ENCODE results near the gene FAM107B. TPM values are rescaled to one million over a fixed set of nuclear protein-coding genes. Genes with fewer than 3 reads are reported as not detected.

Gene FAM107B
- total and polyA plus RNA-seq, 2 donors (not counting 3 experiments of a cell fraction or from before 2014, with no cell fraction given): 39.2 to 176 TPM

- TF ChIP-seq POLR2A (IDR thresholded peaks at IDR 0.05; ENCODE audit: low read depth, low read length): no peak
- no peak for TF ChIP-seq POLR2AphosphoS5 (IDR thresholded peaks at IDR 0.05; ENCODE audit: insufficient read depth, low read depth, low read length)
- no peak for TF ChIP-seq MYC (IDR thresholded peaks at IDR 0.05; ENCODE audit: low read depth, low read length)
- TF ChIP-seq JUN (IDR thresholded peaks at IDR 0.05; ENCODE audit: borderline replicate concordance, insufficient read depth, insufficient read length, low read depth): no peak
- no peak for TF ChIP-seq MAX (IDR thresholded peaks at IDR 0.05; ENCODE audit: insufficient read depth, insufficient read length)
- TF ChIP-seq EZH2 (IDR thresholded peaks at IDR 0.05; ENCODE audit: borderline replicate concordance, low read depth, low read length, severe bottlenecking): no peak
- TF ChIP-seq CTCF (IDR thresholded peaks at IDR 0.05; ENCODE audit: extremely low read depth in 1 of 2, insufficient read depth in 1 of 2, low read depth in 1 of 2, low read length in 2 of 2): no peak
- no peak for TF ChIP-seq GATA2 (IDR thresholded peaks at IDR 0.05; ENCODE audit: insufficient read depth, insufficient read length, low read depth, low read length)
- no peak for TF ChIP-seq FOS (IDR thresholded peaks at IDR 0.05; ENCODE audit: borderline replicate concordance, insufficient read depth, low read length)
- no peaks in the 10 kb centered on the region for H3K9me1 ChIP-seq (replicated peaks; ENCODE audit: control insufficient read depth, extremely low read depth, insufficient read depth, low read length)
- H3K27ac ChIP-seq (ENCODE audit: insufficient read depth, low read depth, low read length): no peak overlapping the region
- no TSS peak for BruUV-seq (replicated peaks)
- no peaks in the 10 kb centered on the region for H4K20me1 ChIP-seq (replicated peaks; ENCODE audit: control insufficient read depth, extremely low read depth, insufficient read depth, low read length)
- no peak overlapping the region for H3K4me2 ChIP-seq (ENCODE audit: insufficient read depth, low read length)
- dilution Hi-C loops (cut with MboI; ENCODE audit: extremely low pct_ligation_motif_present, low sequenced_read_pairs) (no loop called here), intact Hi-C loops (cut with micrococcal nuclease) (no loop called here)
- no peaks in the 10 kb centered on the region for H3K4me1 ChIP-seq (ENCODE audit: control insufficient read depth, extremely low read depth, insufficient read depth, low read length)
- ChIA-PET CTCF (interaction anchor here (1.1 kb wide), 1 partner anchor 17 kb away, joined by 3 read pairs; no protein-coding TSS in a partner anchor), POLR2A (no interaction called here)
- peaks cover 50% of the 10 kb centered on the region for H3K79me2 ChIP-seq (ENCODE audit: control insufficient read depth, insufficient read depth, low read length)
- H3K9ac ChIP-seq (replicated peaks; ENCODE audit: extremely low read depth, insufficient read depth, low read length): no peak overlapping the region
- DNase-seq (ENCODE audit: low read depth, low spot score) (no peak), FAIRE-seq (no peak)
- H3K9me3 ChIP-seq (replicated peaks; ENCODE audit: control insufficient read depth, insufficient read depth, low read length): no peaks in the 10 kb centered on the region
- H2AFZ ChIP-seq (ENCODE audit: low read depth, low read length): no peak overlapping the region
- no peak overlapping the region for H3K4me3 ChIP-seq (replicated peaks in 1 of 3; ENCODE audit: insufficient read depth in 1 of 3, low read depth in 1 of 3, low read length in 3 of 3)
- H3K27me3 ChIP-seq (ENCODE audit: control insufficient read depth in 2 of 2, insufficient read depth in 2 of 2, low read length in 2 of 2): no peaks in the 10 kb centered on the region
- peaks cover 11 to 19% of the 10 kb centered on the region in 2 experiments for H3K36me3 ChIP-seq (ENCODE audit: control insufficient read depth in 2 of 2, extremely low read depth in 1 of 2, insufficient read depth in 2 of 2, low read length in 2 of 2)
These were observed 254.9 kb downstream of the FAM107B start for GRCh38 chr10:14519785-14520184.

Data from endothelial cell of umbilical vein (primary cell).